NCI-H1930 (cell line): ENCODE data around the gene NRXN3.

ENCODE experiments used
- DNase-seq, 2 experiments: peaks; one replicate each; lab custom pipeline; 2025; lab: John Stamatoyannopoulos, UW

The NRXN3 gene

GRCh38 chr14:79809849-79810612, 1639.9 kb downstream of the NRXN3 start:
- peak in 1 of 2 experiments; percentile 16 for DNase-seq

GRCh38 chr14:79820866-79821535, 1650.8 kb downstream of the NRXN3 start:
- peak; percentile 25 to 51 for DNase-seq

GRCh38 chr14:79822034-79822433, 1651.9 kb downstream of the NRXN3 start:
- no peak for DNase-seq

- DNase-seq = peak in 1 of 2 experiments; percentile 23
Observed at GRCh38 chr14:79825046-79825521, 1654.9 kb downstream of the NRXN3 start.

DNA sequence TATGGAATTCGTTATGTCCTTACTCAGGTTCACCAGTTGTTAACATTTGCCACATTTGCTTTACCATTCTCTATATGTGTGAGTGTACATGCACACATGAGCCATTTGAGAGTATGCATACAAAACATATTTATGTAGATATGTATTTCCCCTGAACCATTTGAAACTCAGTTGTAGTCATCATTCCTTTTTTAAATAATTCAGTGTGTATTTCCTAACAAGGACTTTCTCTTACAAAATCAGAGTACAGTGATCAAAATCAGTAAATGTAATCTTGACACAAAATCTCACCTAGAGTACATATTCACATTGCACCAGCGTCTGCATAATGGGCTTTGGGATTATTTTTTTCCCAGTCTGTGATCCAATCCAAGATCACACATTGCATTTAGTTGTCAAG, 1656.2 kb downstream of the NRXN3 start:
- no peak for DNase-seq

GRCh38 chr14:79829405-79830166, 1659.4 kb downstream of the NRXN3 start:
- peak in 1 of 2 experiments; percentile 42 for DNase-seq

GRCh38 chr14:79831195-79831892, 1661.2 kb downstream of the NRXN3 start:
- no peak for DNase-seq

DNA sequence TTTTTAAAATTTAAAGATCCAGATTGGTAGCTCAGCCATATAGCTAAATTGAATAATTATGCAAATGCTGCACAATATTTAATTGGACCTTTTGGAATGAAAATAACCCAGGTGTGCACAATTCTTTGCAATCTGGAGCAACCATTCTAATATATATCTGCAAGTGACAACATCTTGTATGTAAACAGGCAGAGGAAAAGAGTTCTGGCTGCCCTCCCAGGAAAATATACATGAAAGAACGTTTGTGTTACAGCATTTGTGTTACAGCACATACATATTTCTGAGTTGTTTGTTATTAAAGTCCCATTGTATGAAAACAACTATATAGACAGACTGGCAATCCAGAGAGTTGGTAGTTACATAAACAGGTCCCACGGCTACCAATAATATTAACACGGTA, 1663.6 kb downstream of the NRXN3 start:
- no peak for DNase-seq

DNA sequence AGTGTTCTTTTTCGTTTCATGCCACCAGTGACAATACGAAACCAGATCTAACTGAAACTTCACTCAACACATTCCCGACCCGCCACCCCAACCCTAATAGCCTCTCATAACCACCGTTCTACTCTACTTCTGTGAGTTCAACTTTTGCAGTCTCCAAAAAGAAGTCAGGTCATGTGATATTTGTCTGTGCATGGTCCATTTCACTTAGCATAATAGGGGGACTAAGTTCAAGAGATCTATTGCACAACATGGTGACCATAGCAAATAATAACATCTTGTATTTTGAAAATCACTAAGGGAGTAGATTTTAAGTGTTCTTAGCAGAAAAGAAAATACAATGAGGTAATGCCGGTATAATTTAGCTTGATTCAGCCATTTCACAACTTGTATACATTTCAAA, 1664.7 kb downstream of the NRXN3 start:
- no peak for DNase-seq

- DNase-seq = no peak
Observed at GRCh38 chr14:79836577-79836976, 1666.4 kb downstream of the NRXN3 start.

DNA sequence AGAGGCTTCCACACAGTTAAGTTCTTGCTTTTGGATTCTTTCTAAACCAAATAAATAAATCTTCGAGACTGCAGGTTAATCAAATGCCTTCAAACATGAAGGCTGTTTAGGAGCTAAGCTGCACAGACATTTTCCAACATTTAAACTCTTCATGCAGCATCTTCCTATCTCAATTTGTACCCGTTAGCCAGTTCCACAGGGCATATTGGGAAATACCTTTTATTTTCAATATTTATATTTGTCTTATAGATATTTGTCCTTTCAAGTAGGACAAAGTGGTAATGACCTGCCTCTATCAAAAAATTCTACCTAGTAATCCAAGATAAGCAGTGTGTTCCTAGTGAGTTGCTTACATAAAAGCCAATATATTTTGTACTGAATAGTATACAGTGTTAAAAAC, 1667.5 kb downstream of the NRXN3 start:
- DNase-seq = no peak

DNA sequence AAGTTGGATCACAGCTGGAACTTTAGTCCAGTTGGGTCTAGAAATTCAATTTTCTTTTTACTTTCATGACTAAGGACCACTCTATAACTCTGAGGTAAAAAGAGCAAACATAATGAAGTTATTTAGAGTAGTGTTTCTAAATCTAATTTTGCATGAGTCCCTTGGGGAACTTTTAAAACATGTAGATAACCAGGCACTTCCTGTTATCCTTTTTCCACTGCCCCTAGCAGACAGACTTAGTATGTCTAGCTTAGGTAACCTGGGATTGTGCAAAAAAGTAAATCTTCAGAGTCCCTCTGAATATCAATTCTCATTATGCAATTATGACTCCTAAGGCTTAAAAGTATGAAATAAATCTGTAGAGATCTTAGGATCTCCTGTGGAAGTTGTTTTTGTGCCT, 1669.9 kb downstream of the NRXN3 start:
- no peak for DNase-seq

DNA sequence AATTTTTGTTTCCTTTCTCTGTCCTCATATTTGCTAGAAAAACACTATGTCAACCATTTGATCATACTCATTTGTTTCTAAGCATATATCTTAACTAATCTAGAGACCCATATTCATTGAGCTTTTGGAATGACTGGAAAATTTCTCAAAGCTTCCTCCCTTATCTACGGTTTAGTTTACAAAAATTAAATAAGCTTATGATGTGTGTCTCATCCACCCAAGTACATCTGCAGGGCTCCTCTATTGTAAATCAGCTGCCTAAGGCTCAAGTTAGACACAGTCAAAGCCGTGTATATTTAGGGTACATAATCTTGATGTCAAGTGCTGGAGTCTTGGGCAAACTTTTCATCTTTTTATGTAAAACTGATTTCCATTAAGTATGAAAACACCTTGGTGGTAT, 1670.7 kb downstream of the NRXN3 start:
- no peak for DNase-seq

GRCh38 chr14:79841433-79841832, 1671.3 kb downstream of the NRXN3 start:
- DNase-seq = no peak

GRCh38 chr14:79842270-79842669, 1672.1 kb downstream of the NRXN3 start:
- no peak for DNase-seq

DNA sequence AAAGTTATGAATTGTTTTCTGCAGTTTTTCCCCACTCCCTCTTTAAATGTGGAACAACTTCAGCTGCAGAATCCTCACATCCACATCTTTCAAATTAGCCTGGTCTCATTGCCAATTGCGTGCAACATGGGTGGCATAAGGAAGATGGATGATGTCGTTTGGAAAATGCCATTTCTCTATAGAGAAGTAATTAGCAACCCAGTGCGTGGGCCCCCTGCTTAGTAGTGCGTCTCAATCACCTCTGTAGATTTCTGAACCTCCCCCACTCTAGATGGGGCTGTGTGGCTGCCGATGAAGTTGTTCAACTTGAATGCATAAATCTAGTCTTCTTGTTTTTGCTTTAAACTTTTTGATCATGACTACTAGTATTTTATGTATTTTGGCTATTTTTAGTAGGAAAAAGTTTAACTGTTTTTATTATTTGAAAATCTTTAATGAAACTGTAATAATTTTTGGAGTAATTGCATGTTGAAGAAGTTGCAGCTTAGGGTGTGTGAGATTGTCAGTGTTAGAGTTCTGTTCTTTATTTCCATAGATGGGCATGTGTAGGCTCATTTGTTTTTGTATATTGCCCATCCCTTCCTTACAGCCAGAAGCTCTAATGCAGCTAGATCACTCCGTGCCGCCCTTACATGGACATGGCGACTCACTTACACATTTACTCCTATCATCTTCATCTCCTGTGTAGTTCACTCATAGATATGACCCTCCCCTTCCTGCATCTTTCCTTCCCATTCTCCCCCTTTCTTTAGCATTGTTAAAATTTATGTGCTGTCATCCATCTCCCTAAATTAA, 1683.0 kb downstream of the NRXN3 start:
- DNase-seq = no peak

DNA sequence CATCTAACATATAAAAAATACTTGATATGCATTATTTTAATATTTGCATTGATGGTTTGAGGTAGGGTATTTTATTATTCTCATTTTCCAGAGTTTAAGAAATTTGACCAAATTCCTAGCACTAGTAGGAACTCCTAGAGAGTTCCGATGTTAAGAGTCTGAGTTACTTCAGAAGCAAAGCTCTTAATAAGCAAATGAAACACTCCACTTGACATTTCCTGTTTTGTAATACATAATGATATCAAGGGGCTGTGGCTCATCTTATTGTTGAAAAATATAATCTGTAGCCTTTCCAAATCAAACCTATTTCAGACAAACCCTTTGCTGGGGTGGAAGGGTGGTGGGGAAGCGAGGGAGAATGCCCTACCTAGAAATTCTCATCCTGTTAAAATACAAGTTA, 1685.6 kb downstream of the NRXN3 start:
- no peak for DNase-seq

DNA sequence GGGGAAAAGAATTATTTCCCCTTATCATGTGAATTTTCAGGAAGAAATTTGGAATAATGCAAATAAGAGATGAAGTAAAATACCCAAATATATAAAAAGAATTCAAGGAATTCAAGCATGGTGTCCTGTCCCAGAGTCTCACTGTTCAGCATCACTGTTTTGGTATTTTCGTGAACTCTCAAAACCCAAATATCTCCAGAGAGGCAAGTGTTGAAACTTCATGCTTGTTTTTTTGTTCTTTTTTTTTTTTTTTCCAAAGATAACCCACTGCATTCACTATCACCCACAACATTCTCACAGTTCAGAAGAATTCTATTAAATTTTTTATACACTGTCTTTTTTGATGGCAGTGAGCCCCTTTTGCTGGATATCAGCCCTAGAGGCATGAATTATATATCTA, 1686.2 kb downstream of the NRXN3 start:
- DNase-seq = no peak

DNA sequence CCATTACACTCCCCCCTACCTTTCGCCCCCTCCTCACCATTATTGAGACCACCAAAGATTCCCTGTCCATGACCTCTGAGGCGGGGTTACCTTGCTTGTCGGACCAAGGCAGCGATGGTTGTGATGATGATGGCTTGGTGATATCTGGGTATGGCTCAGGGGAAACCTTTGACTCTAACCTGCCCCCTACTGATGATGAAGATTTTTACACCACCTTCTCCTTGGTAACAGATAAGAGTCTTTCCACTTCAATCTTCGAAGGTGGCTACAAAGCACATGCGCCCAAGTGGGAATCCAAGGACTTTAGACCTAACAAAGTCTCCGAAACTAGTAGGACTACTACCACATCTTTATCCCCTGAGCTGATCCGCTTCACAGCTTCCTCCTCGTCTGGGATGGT, 1690.9 kb downstream of the NRXN3 start:
- no peak for DNase-seq

- no peak for DNase-seq
Observed at GRCh38 chr14:79862045-79862444, 1691.9 kb downstream of the NRXN3 start.

- no peak for DNase-seq
Observed at GRCh38 chr14:79871136-79871535, 1701.0 kb downstream of the NRXN3 start.
